HL-60 (cell line): ENCODE data around the gene HHIP.
"Not testable (repeated sequence)": the region's sequence is repeated elsewhere in the genome, so short reads cannot be mapped to it uniquely, and the experiment has no call there.

ENCODE experiments used
- DNase-seq, 2 experiments: peaks; one replicate each; pipeline ENCODE4 v3.0.0-alpha.2; 2010 to 2020; ENCODE audit warnings: low read depth in 1 of 2, low spot score in 1 of 2
- H3K27ac ChIP-seq: fragments of 250-450 bp; sonication (Bioruptor Pico); replicated peaks from 2 replicates; pipeline ENCODE4 v1.5.1; 2020; ENCODE audit warnings: mild to moderate bottlenecking, moderate library complexity
- H3K27me3 ChIP-seq: fragments of 250-450 bp; sonication (Bioruptor Pico); 2 replicates; pipeline ENCODE4 v1.5.1; 2021; ENCODE audit warnings: mild to moderate bottlenecking, moderate library complexity; ENCODE audit not compliant: insufficient read depth, poor library complexity, severe bottlenecking
- H3K4me3 ChIP-seq: replicated peaks from 2 replicates; pipeline ENCODE4 v1.5.1; 2011; ENCODE audit warnings: mild to moderate bottlenecking, control low read depth, low read length; ENCODE audit not compliant: insufficient read depth
- GABPA ChIP-seq: IDR thresholded peaks from 2 replicates; pipeline ENCODE4 v1.6.1; 2012; ENCODE audit warnings: low read depth
- POLR2AphosphoS5 ChIP-seq: IDR thresholded peaks from 2 replicates; pipeline ENCODE4 v1.6.1; 2012; ENCODE audit warnings: low read depth
- SPI1 ChIP-seq: IDR thresholded peaks from 2 replicates; pipeline ENCODE4 v1.6.1; 2012; ENCODE audit warnings: low read depth, mild to moderate bottlenecking, borderline replicate concordance
- TF ChIP-seq, protein P1 (sequence below): IDR thresholded peaks from 2 replicates; pipeline ENCODE4 v1.6.1; 2012; ENCODE audit warnings: low read depth; ENCODE audit not compliant: insufficient replicate concordance
- TF ChIP-seq, protein P2 (sequence below): IDR thresholded peaks from one replicate; pipeline ENCODE4 v1.5.1; 2011; ENCODE audit warnings: low read length, control low read depth, inconsistent platforms; ENCODE audit not compliant: insufficient read depth

Gene HHIP

DNA sequence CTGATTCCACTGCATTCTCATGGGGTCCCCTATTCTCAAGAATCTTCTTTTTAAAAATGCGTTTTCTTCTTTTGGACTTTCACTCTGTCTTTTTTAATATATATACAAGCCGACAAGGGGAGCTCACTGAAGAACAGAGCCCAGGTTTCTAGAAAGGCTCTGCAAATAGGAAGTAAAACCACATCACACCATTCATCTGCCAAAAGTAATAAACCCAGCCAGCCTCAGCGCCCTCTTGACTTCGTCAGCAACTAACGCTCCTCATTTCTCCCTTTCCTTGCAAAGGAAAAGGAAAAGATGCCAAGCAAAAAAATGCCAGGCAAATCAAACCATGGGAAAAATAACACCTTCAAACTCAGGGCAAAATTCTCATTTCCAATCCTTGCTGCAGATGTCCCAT lies 136.4 kb downstream of the HHIP start:
- TF ChIP-seq POLR2AphosphoS5 (no peak), SPI1 (no peak), GABPA (no peak)
- TF ChIP-seq, protein P1, sequence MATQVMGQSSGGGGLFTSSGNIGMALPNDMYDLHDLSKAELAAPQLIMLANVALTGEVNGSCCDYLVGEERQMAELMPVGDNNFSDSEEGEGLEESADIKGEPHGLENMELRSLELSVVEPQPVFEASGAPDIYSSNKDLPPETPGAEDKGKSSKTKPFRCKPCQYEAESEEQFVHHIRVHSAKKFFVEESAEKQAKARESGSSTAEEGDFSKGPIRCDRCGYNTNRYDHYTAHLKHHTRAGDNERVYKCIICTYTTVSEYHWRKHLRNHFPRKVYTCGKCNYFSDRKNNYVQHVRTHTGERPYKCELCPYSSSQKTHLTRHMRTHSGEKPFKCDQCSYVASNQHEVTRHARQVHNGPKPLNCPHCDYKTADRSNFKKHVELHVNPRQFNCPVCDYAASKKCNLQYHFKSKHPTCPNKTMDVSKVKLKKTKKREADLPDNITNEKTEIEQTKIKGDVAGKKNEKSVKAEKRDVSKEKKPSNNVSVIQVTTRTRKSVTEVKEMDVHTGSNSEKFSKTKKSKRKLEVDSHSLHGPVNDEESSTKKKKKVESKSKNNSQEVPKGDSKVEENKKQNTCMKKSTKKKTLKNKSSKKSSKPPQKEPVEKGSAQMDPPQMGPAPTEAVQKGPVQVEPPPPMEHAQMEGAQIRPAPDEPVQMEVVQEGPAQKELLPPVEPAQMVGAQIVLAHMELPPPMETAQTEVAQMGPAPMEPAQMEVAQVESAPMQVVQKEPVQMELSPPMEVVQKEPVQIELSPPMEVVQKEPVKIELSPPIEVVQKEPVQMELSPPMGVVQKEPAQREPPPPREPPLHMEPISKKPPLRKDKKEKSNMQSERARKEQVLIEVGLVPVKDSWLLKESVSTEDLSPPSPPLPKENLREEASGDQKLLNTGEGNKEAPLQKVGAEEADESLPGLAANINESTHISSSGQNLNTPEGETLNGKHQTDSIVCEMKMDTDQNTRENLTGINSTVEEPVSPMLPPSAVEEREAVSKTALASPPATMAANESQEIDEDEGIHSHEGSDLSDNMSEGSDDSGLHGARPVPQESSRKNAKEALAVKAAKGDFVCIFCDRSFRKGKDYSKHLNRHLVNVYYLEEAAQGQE, result no peak
- TF ChIP-seq, protein P2, sequence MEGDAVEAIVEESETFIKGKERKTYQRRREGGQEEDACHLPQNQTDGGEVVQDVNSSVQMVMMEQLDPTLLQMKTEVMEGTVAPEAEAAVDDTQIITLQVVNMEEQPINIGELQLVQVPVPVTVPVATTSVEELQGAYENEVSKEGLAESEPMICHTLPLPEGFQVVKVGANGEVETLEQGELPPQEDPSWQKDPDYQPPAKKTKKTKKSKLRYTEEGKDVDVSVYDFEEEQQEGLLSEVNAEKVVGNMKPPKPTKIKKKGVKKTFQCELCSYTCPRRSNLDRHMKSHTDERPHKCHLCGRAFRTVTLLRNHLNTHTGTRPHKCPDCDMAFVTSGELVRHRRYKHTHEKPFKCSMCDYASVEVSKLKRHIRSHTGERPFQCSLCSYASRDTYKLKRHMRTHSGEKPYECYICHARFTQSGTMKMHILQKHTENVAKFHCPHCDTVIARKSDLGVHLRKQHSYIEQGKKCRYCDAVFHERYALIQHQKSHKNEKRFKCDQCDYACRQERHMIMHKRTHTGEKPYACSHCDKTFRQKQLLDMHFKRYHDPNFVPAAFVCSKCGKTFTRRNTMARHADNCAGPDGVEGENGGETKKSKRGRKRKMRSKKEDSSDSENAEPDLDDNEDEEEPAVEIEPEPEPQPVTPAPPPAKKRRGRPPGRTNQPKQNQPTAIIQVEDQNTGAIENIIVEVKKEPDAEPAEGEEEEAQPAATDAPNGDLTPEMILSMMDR, result no peak
- DNase-seq, result no peak
- H3K4me3 ChIP-seq, result no peak overlapping the region
- no peak overlapping the region for H3K27ac ChIP-seq
- no peaks in the 10 kb centered on the region for H3K27me3 ChIP-seq

DNA sequence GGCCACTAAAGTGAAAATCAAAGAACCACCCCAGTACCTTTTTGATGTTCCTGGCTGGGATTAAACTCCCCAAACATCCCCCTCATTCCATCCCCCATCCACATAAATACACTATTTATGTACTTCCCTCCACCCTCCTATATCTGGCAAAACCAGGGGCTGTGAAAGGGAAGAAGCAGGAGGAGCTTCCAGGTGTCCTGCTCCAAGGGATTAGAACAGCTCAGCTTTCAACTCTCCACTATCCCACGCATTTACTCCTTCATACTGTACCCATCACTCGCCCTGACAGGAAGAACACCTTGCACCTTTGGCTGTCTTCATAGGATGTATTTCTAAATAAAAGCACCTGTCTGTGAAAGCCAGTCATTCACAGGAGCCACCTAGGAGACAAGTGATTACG lies 140.0 kb downstream of the HHIP start:
- Histone ChIP-seq H3K27me3 (peaks cover 2% of the 10 kb centered on the region), H3K27ac (no peak overlapping the region), H3K4me3 (no peak overlapping the region)
- no peak for DNase-seq
- TF ChIP-seq POLR2AphosphoS5, result no peak
- TF ChIP-seq, protein P1, result no peak
- TF ChIP-seq GABPA, result no peak
- no peak for TF ChIP-seq SPI1
- TF ChIP-seq, protein P2, result no peak

DNA sequence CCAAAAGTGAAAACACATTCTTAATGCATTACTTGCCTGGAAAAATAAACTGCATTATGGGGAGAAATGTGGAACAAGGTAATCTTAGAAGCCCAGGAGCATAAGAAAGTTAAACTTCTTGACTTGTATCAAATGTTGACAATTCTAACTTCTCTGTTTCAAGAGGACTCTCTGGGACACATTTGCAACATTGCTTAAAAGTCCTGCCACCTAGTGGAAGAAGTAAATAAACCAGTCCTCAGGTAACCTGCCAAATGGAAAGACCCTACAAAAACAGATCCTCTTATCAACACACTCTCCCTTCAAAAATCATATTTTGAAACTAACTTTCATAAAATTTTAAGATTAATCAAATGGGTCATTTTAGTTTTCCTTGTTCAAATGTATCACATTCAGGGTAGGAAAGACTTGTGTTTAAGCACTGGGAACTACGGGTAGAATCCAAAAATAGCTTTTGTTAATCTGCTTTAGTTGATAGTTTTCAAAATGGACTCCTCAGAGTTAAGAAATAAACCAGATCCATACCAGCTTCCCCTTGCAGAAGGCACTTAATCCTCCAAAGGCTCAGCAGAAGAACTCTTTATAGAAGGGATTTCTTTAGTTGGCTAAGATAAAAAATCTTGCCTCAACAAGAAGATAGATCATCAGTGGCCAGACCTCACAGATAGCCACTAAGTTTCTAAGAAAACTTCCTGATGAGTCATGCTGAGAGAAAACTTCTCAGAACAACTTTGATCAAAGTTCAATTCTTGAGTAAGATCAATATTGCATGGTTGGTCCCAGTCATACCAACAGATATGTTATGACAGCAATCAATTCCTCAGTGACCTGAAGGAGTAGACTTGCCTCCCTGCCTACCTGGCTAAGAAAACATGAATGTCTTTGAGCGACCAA lies 141.7 kb downstream of the HHIP start:
- H3K4me3 ChIP-seq, result no peak overlapping the region
- TF ChIP-seq GABPA (no peak), SPI1 (no peak)
- TF ChIP-seq, protein P2, result peak; percentile 9
- no peak for DNase-seq

DNA sequence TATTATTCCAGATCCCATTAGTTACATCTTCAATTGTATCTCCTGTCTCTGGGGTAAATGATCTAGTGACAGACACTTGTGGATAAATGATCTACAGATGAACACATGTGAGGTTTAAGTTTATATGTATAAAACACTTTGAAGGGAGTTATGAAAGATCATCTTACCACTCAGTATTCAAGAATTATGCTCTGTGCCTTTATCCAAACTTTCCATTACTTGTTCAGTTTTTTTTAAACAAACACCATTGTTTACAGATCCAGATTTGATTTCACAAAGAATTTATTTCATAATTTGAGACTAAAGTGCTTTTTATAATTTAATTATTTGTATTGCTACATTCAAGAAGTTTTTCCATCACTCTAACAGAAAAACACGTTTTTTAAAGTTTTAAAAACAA lies 142.5 kb downstream of the HHIP start:
- TF ChIP-seq GABPA (no peak), POLR2AphosphoS5 (no peak), SPI1 (no peak)
- TF ChIP-seq, protein P1, result no peak
- TF ChIP-seq, protein P2, result no peak
- H3K4me3 ChIP-seq, result no peak overlapping the region
- no peak for DNase-seq
- H3K27ac ChIP-seq, result no peak overlapping the region
- H3K27me3 ChIP-seq, result peaks cover 2% of the 10 kb centered on the region

More for the DNA sequence above, 141.7 kb downstream of the HHIP start:
- peaks cover 2% of the 10 kb centered on the region for H3K27me3 ChIP-seq
- H3K27ac ChIP-seq, result no peak overlapping the region

DNA sequence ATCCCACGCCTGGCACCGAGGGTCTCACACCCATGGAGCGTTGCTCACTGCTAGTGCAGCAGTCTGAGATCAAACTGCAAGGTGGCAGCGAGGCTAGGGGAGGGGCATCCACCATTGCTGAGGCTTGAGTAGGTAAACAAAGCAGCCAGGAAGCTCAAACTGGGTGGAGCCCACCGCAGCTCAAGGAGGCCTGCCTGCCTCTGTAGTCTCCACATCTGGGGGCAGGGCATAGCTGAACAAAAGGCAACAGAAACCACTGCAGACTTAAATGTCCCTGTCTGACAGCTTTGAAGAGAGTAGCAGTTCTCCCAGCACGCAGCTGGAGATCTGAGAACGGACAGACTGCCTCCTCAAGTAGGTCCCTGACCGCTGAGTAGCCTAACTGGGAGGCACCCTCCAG lies 146.0 kb downstream of the HHIP start:
- H3K27ac ChIP-seq, DNase-seq: not testable (repeated sequence)

More for the DNA sequence above, 146.0 kb downstream of the HHIP start:
- not testable (repeated sequence) for H3K27me3 ChIP-seq, H3K4me3 ChIP-seq
